ENCODE results near the gene NTN3.

DNA sequence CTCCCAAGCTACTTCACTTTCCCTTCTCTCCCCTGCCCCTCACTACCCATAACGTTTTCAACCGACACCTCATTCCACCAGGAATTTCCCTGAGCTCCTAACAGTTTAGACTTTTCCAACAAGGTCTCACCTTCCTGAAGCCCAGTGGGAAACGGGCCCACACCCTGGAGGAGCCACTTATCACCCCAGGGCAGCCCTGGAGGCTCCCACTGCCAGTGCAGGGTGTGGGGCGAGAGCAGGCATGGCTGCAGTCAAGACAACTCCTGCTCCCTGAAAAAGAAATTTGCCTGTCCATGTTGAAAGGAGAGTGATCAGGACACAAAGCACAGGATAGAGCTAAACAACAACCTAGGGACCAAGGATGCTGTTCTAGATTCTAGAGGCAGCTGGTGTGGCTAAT, 43.6 kb upstream of the NTN3 start:
- TF ChIP-seq CTCF (IDR thresholded peaks at IDR 0.05; ENCODE audit: low read length) (no peak), EZH2 (optimal IDR thresholded peaks at IDR 0.05; ENCODE audit: low read depth, low read length) (no peak)

Data from MM.1S (cell line).